NCI-H1930 (cell line): ENCODE measurements around the gene GNB2.
"Not testable (repeated sequence)": the region's sequence is repeated elsewhere in the genome, so short reads cannot be mapped to it uniquely, and the experiment has no call there.

Experiments
- DNase-seq, 2 experiments: peaks; one replicate each; lab custom pipeline; 2025; lab: John Stamatoyannopoulos, UW

The GNB2 gene

DNA sequence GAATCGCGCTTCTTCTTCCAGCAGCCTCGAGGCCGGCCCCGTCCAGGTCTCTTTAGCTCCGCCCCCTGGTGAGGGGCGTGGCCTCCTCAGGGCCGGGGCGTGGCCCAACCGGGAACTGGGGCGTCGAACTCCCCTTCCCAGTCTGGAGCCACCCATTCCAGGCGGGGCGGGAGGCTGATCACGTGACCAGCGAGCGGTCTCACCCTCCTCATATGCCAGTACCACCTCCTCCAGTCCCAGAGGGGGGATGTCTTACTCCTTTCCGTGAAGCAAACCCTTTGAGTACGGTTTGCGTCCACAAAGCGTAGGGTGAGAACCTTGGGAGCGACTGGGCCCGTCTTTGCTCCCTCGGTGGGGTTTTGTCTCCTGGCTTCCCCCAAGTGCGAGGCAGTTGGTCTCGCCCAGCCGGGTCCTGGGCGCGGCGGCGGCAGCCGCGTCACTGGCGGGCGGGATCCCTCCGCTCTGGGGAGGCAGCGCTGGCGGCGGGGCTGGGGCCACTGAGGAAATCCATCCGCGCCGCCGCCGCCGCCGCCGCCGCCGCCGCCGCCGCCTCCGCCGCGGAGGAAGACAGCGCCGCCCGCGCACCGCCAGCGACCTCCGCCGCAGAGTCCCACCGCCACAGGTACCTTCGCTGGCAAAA lies at the start of gene GNB2:
TSS of gene GNB2 (plus strand) at position 439 of the 640 bp plus-strand sequence. CDS start 2,526 bp downstream, outside the sequence.
- peak; percentile 99 to 100 for DNase-seq

DNA sequence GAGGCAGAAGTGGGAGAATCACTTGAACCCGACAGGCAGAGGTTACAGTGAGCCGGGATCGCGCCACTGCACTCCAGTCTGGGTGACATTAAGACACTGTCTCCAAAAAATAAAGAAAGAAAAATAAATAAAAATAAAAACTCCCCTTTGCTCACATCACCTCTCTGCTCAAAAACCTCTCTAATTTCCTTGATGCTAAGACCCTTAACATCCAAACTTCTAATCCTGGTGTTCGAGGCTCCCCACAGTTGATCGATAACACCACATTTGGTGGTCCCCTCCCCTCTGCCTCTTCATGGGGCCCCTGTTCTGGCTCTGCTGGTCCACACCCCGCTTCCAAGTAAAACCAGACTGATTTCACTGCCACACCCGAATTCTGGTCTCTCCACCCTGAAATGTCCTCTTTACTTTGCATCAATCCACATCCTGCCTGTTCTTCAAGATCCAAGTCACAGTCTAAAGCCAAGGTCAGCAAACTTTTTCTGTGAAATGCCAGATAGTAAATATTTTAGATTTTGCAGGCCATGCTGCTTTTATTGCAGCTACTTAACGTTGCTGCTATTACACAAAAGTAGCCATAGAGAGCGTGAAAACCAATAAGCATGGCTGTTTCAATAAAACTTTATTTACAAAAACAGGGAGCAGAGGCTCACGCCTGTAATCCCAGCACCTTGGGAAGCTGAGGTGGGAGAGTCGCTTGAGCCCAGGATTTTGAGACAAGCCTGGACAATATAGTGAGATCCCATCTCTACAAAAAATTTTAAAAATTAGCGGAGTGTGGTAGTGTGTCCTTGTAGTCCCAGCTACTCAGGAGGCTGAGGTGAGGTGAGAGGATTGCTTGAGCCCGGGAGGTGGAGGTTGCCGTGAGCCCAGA lies 49.4 kb upstream of the GNB2 start:
- DNase-seq, result no peak

DNA sequence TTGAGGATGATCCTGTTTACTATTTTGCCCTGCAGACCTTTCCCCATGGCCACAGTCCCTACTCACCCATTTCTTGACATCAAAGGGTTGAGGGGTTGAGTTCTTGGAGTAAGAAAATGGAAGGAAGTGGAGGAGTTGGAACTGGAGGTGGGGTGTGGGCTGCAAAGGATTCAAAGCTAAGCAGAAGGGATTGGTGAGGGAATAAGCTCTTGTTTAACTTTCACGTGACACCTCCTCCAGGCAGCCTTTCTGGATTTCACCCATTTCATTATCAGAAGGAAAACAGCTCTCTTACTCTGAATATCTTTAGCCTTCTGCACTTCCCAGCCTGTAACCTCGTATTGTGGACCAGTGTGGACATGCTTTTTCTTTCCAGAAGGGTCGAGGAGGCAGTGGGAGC lies 47.5 kb upstream of the GNB2 start:
- DNase-seq, result no peak

DNA sequence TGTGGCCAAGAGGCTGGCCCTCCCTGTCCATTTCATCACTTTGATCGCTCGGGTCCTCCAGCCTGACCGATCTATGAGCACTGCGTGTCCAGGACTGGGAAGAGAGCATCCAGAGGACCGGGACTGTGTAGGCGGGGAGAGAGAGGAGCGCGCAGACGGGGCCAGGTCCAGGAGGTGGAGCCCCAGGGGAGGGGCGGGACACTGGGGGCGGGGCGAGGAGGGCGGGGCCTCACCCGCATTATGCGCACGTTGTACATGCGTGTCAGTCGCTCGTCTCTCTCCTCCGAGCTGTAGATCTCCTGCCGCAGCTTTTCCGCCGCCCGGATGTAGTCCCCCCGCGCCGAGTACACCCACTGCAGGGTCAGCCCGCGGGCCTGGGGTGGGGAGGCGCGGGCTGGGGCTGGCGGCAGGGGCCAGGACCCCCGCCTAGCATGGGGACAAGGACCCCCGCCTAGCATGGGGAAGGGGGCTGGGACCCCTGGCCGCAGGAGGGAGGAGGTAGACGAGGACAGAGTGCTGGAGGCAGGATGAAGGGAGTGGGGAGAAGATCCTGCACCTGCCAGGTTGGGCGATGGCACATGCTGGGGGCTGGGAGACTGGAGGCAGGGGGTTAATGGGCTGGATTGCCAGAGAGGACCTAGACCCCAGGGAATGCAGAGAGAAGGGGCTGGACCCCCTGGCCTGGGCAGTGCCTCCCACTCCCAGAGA lies 46.9 kb upstream of the GNB2 start:
- no peak for DNase-seq

DNA sequence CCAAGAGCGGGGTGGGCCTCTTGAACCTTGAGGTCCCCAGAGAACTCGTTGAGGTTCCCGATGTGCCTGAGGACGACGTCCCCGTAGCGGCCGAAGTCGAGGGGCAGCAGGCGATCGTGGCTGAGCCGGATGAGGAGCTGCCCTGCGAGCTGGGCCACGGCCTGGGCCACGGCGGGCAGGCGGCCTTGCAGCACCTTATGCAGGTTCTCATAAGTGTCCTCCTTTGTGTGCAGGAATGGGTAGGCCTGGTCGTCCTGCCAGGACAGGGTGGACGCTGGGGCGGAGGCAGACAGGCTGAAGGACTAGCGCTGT lies 46.3 kb upstream of the GNB2 start:
- DNase-seq, result no peak

DNA sequence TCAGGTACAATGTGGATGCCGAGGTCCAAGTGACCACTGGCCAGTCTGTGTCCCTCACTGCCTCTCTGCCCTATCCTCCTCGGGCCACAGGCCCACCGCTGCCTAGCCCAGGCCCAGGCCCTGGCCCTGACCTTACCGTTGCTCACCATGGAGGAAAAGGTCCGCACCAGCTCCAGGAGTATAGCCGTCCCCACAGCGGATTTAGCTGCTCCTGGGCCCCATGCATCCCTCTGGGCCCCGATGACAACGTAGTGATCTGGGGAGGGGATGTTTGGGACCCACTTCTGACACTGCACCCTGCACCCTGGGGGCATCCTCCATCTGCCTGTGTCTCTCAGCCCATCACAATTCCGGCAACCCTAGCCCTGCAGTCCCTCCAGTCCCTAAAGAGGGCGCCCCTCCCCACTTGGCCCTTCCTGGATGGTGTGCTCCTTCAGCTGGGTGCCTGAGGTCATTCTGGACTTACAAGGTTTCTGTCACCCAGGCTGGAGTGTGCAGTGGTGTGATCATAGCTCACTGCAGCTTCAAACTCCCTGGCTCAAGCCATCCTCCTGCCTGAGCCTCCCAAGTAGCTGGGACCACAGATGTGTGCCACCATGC lies 44.3 kb upstream of the GNB2 start:
- DNase-seq, result no peak

DNA sequence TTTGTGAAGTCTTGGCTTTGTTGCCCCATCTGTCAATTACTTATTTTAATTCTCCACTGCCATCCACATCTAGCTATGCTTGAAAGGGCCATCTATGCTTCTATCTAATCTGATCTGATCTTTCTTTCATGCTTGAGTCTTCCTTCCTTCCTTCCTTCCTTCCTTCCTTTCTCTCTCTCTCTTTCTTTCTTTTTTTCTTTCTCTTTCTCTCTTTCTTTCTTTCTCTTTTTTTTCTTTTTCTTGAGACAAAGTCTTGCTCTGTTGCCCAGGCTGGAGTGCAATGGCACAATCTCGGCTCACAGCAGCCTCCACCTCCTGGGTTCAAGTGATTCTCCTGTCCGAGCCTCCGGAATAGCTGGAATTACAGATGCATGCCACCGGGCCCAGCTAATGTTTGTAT lies 43.5 kb upstream of the GNB2 start:
- no peak for DNase-seq

DNA sequence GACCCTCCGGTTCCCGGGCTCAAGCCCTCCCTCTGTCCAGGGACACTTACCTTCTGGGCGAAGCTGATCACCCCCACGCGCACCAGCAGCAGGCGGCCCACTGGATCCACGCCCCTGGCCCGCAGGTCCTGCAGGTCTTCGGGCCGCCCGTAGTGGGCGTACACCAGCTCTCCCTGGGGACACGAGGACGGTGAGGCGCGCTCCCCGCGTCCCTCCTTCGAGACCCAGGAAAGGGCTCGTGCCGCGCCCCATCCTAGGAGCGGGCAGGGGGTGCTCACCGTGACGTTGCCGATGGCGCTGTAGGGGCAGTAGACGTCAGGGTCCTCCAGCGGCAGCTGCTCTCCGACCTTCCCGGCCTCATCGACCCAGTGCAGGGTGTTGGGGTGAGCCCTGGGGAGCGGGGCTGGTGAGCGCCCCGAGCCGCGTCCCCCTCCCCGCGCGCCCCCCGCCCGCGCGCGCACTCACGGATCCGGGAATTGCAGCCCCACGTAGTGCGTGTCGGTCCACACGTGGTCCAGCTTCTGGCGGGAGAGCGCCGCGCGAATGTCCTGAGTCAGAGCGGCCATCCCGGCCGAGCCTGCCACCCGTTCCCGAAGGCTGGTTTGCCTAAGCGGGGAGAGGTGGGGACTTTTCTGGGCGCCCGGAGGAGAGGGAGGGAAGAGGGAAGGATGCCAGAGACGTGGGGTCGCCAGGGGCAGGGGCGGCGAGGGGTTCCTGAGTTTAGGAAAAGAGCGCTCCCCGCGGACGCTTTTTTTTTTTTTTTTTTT lies 40.4 kb upstream of the GNB2 start:
- peak; percentile 30 to 68 for DNase-seq

DNA sequence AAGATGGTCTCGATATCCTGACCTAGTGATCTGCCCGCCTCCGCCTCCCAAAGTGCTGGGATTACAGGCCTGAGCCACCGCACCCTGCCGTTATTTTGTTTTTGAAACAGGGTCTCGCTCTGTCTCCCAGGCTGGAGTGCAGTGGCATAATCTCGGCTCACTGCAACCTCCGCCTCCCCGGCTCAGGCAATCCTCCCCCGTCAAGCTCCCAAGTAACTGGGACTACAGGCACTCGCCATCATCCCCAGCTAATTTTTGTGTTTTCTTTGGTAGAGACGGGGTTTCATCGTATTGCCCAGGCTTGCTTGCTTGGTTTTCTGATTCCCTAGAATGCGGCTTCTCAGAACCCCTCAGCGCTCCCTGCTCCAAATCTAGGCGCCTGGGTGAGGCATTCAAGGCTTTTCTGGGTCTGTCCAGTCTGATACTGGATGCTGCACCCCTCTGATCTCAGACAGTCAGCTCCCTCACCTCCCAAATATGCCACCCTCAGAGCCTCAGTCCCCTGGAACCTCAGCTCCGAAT lies 33.5 kb upstream of the GNB2 start:
- no peak for DNase-seq

DNA sequence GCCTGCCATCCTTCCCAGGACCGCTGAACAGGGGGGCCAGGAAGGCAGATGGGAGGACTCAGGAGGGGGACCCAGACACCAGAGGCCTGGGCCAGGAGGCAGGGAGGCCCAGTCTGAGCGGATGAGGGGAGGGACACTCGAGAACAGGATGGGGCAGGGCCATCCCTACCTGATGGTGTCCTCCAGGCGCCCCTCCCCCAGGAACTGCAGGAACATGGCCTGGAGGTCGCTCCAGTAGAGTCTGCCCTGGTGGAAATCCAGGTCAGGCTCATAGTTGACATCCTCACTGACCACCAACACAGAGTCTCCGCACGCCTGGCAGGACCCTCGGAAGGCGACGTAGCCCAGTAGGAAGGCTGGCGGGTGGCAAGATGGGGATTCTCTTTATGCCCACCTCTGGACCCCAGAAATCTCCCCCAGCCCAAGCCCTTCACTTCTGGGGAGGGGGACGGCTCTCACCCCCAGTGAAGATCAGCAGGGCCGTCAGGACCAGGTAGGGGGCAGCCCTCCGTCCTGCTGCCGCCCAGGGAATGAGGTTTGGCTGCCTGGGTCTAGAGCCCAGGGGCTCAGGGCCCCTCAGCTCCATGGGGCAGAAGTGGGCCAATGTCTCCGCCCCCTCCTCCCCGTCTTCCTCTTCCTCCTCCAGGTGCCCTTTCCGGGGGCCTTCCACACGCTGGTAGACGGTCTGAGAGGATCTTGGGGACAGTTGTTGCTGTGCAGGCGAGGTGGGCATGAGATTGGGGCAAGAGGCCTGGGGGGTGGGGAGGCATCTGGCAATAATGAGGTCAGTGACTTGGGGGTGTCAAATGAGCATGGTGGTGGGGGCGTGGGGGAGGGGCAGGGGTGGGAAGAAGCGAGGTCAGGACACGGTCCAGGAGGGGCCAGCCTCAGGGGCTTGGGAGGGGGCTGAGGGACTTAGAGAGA lies 32.8 kb upstream of the GNB2 start:
- DNase-seq, result no peak

DNA sequence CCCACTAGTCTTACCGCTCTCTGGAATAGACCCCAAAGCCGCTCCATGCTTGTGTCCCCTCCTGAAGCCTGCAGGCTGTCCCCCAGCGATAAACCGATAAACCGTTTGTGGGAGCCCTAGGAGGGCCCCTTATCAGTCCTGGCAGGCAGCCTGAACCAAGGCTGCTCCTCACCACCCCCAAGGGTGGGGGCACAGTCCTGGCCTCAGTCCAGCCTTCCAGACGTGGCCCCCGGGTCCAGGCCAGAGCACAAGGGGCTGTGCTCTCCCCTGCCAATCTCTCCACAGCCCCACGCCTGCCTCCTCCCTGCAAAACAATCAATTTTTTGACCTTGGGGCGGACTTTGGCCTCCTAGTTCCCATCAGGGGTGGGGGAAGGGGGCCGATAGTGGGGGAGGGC lies 32.1 kb upstream of the GNB2 start, which contains the start of gene TFR2:
TSS of gene TFR2 (minus strand) at position 90 of the 397 bp plus-strand sequence. CDS start at position 47, 43 bp downstream.
- DNase-seq, result no peak

DNA sequence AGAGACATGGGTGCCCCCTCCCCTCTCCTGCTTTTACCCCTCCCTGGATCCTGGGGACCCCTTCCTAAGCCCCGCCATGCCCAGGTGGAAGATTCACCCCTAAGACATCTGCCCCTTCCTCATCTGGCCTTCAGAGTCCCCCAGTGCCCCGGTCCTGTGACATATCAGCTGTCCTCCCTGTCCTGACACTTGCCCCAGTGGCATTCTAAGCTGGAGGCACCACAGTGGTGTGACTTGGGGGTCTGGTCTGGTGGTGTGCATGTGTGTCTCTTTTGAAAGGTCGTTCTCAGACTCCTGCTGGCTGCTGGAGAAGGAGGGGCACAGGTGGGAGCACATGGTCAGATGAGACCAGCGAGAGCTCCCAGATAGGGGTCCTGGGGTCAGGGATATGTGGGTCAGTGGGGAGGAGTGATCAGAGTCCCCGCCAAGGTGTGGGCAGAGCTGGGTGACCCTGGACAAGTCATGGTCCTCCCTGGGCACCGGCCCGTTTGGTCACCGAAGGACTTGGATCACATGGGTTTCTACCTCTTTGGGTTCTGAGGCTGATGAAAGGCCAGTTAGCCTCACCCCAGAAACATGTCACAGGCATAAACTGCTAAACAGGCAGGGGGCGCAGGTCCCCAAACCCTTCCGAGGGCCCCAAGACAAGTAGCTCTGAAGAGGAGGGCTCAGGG lies 31.5 kb upstream of the GNB2 start:
- no peak for DNase-seq

DNA sequence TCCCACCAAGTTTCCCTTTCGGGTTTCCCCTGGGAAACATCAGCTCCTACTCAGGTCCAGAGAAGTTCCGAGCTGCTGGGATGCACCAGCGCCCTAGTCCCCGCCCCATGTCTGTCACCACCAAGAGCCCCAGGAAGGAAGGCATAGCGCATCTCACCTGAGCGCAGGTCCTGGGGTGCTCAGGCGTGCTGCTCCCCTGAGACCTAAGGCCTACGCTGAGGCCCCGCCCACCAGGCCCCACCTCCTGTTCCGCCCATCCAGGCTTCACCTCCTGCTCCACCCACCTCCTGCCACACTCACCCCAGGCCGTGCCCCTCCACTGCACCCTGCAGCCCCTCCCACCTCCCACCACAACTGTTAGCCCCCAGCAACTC lies 31.0 kb upstream of the GNB2 start:
- no peak for DNase-seq

DNA sequence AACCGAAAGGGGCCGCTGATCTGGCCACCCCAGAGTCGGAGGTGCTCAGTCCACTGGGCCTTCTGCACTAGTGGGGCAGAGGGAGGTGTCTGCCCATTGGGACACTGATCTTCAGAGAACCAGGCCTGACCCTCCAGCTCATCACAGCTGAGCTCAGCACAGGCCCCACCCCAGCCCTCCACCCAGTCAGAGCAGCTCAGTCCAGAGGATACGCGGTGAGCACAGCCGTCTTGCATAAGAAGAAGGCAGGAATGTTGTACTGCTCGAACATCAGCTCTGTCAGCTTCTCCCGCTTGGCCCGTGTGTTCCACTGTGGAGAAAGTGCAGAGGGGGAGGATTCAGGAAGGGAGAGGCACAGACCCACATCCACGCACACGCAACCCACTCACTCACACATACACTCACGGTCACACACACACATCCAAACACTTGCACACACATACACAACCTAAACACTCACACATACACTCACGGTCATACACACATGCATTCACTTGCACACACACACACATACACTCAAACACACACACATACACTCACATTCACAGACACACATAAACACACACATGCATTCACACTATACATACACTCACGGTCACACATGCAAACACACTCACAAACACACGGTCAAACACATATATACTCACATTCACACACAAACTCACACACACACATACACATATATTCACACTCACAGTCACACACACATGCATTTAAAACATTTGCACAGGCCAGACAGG lies 23.5 kb upstream of the GNB2 start:
- DNase-seq, result no peak

DNA sequence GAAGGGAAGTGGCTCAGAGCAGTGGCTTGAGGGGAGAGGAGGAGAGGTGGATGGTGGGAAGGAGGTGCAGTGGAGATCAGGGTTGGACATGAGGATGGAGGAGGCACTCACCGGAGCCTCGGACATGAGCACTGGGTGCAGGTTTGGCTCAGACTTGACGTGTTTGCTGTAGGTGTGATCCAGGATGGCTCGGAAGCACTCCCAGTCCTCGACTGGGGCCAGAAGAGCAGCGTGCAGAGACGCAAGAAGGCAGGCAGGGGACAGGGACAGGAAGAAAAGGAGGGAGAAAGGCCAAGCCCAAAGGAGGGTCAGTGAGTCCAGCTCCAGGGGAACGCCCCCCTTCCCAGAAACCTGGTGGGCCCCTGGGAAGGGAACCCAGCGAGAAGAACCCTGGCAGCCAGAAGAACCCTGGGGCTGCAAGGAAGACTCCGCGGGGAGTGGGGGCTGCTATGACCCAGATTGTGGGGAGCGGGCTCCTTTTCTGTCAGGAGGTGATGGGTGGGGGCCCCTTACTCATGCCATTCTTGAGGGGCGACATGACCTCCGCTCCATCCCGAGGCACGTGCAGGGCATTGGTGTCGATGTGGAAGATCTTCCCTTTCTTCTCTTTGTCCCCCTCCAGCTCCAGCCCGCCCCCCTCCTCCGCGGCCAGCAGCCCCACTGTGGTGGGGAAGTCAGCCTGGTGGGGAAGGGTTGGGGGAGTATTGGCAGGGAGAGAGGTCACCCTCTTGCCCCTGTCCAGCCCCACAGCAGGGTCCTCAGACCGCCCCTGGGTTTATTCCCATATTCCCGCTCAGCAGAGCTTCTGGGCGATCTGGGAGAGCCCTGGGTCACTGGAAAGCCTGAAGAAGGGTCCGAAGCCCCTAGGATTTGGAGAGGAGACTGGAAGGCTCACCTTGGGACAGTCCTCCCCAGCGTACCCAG lies 18.4 kb upstream of the GNB2 start:
- no peak for DNase-seq

DNA sequence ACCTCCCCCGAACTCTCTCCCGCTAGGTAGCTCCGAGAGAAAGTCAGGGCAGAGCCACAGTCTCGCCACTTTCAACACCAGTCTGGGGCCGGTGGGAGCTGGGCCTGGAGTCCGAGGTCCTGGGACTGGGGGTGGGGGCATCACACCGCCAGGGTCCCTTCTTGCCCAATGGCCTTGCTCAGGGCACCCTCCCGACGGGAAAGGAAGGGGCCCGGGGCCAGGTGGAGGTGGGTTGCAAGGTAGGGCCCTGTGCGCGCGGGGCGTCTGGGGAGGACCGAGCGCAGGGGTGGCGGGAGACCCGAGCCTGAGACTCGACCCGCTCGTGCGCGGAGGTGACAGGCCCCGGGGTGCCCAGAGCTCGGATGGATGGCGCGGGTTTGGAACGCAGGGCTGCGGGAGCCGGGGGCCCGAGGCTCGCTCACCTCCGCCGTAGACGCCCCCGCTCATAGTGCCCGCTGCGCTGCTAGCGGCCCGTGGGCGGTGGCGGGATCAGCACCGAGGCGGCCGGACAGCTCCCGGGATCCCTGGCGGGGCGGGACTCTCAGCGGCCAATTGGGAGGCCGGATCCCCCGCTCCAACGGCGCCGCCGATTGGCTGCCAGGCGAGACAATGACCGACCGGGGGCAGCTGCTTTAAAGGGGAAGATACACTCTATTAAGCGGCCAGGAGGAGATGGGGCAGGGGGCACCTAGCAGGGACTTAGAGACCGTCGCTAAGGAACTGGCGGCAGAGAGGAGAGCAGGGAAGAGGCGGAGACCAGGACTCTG lies 17.4 kb upstream of the GNB2 start, which contains the start of gene ACTL6B:
TSS of gene ACTL6B (minus strand) at position 541 of the 767 bp plus-strand sequence. CDS start at position 447, 94 bp downstream.
- DNase-seq, result peak; percentile 67 to 89

DNA sequence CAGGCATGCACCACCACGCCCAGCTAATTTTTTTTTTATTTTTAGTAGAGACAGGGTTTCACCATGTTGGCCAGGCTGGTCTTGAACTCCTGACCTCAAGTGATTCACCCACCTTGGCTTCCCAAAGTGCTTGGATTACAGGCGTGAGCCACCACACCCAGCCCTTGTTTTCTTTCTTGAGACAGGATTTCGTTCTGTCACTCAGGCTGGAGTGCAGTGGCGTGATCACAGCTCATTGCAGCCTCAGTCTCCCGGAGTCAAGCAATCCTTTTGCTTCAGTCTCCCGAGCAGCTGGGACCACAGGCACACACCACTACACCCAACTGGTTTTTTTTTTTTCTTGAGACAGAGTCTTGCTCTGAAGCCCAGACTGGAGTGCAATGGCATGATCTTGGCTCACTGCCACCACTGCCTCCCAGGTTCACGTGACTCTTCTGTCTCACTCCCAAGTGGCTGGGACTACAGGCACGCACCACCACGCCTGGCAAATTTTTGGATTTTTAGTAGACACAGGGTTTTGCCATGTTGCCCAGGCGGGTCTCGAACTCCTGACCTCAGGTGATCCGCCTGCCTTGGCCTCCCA lies 11.3 kb upstream of the GNB2 start:
- not testable (repeated sequence) for DNase-seq
